IPS-NIHi7 (cell line): ENCODE data around the gene CPSF7.
"Not testable (repeated sequence)": the region's sequence is repeated elsewhere in the genome, so short reads cannot be mapped to it uniquely, and the experiment has no call there.

Source experiments
- DNase-seq: peaks from one replicate; pipeline ENCODE4 v3.0.0; 2012; ENCODE audit warnings: mixed read lengths; ENCODE audit errors: extremely low spot score

CPSF7 gene

DNA sequence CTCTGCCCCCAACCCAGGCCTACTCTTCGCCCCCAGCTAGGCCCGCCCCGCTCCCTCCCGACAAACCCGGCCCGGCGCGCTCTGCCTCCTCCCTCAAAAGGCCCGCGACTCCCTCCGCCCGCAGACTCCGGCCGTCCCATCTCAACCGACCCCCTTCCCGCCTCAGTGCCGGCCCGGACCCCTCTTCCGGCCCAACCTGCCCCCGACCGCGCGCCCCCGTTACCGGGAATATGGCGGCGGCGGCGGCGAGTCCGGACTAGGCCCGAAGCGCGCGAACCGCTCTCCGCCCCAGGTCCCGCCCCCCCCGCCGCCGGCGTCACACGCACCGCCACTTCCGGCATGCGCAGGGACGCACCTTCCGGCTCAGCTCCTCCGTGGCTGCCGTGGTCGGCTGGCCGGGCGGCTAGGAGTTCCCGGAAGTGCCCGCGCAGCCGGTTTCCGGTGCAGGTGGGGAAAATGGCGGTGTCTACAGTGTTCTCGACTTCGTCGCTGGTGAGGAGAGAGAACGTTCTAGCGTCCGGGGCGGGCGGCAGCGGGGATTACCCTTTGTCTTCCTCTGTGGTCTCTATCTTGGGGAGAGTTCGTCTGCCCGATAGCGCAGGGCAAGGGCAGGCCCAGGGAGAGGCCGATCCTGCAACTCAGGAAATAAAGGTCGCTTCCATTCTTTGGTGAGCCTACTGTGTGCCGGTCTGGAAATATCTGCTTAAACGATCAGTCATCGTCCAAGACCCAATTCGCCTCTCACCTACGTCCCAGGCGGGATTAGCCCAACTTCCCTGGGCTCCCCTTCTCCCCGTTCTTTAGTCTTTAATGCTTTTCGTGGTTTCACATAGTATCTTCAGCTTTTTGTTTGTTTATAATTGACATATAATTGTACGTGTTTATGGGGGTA lies at the start of gene CPSF7, which contains the start of gene SDHAF2:
TSS of gene CPSF7 (minus strand) at position 285 of the 892 bp plus-strand sequence. CDS start 740 bp downstream, outside the sequence.
TSS of gene SDHAF2 (plus strand) at position 434 of the 892 bp plus-strand sequence. CDS start at position 457, 23 bp downstream.
- DNase-seq, result peak; percentile 97

GRCh38 chr11:61477727-61478148 lies 48.0 kb upstream of the CPSF7 start:
- peak; percentile 84 for DNase-seq

DNA sequence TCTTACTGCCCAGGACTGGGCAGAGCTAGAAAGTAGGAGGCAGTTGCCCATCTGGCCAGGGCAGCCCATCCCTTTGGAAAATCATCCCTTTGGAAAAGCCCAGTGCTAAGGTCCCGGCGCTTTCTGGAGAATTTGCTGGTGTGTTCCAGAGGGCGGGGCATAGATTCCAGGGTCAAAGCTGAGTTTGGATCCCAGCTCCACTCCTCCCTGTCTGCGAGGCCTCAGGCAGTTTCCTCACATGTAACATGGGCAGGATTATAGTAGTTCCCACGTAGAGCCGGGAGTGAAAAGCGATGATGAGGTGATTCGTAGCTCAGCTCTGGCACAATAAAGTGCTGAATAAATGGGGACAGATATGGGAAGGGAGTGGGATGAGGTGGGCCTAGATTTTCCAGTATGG lies 47.4 kb upstream of the CPSF7 start:
- peak; percentile 8 for DNase-seq

GRCh38 chr11:61476371-61476770 lies 46.6 kb upstream of the CPSF7 start:
- DNase-seq, result no peak

GRCh38 chr11:61475433-61475832 lies 45.7 kb upstream of the CPSF7 start:
- DNase-seq, result no peak

- DNase-seq, result no peak
These were observed 44.4 kb upstream of the CPSF7 start for GRCh38 chr11:61474013-61474643.

GRCh38 chr11:61473370-61474012 lies 43.7 kb upstream of the CPSF7 start:
- no peak for DNase-seq

DNA sequence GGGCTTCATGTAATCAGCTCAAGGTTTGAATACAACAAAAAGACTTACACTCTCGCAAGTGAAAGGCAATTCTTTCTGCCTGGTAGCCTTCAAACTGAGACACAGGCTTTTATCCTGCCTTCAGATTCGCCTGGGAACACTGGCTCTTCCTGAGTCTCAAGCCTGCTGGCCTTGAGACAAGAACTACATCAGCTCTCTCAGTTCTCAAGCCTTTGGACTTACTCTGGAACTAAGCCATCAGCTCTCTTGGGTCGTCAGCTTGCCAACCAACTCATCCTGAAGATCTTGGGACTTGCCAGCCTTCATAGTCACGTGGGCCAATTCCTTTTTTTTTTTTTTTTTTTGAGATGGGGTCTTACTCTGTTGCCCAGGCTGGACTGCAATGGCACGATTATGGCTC lies 43.1 kb upstream of the CPSF7 start:
- no peak for DNase-seq

GRCh38 chr11:61472282-61472681 lies 42.5 kb upstream of the CPSF7 start:
- no peak for DNase-seq

- DNase-seq, result no peak
These were observed 38.2 kb upstream of the CPSF7 start for GRCh38 chr11:61468002-61468401.

DNA sequence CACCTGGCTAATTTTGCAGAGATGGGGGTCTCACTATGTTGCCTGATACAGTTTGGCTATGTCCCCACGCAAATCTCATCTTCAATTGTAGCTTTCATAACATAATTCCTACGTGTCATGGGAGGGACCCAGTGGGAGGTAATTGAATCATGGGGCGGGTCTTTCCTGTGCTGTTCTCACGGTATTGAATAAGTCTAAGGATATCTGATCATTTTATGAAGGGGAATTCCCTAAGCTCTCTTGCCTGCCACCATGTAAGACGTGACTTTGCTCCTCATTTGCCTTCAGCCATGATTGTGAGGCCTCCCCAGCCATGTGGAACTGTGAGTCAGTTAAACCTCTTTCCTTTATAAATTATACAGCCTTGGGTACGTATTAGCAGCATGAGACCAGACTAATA lies 37.8 kb upstream of the CPSF7 start:
- not testable (repeated sequence) for DNase-seq

GRCh38 chr11:61460986-61461385 lies 31.2 kb upstream of the CPSF7 start:
- peak; percentile 20 for DNase-seq

- peak; percentile 7 for DNase-seq
These were observed 30.7 kb upstream of the CPSF7 start for GRCh38 chr11:61460474-61460881.

GRCh38 chr11:61454520-61454919 lies 24.7 kb upstream of the CPSF7 start:
- no peak for DNase-seq

DNA sequence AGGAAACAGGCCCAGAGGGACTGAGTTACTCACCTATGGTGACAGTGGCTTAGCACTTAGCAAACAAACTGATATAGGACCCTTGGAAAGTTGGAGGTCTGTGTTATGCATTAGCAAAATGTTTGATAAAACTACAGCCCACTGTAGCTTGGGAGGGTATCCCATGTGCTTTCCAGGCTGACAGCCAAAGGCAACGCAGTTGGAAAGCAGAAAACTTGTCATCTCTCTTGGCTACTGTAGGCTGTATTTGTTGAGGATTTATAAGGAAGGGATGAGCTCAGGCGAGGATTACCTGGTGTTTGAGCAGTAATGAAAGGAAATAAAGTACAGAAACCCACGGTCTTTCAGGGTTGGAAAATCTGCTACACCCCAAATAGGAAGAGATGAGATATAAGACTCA lies 23.9 kb upstream of the CPSF7 start:
- no peak for DNase-seq

DNA sequence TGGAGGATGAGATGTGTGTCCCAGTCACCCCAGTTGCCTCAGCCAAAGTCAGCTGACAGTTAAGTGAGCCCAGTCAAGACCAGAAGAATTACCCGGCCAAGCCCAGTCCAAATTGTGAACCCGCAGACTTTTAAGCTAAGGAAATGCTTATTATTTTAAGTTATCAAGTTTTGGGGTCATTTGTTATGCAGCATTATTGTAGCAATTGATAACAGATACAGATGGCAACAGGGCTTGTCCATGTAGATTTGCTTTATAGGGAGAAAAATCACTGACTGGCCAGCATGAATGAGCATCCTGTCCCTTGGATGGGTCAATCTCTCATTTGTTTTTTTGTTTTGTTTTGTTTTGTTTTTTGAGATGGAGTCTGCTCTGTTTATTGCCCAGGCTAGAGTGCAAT lies 23.1 kb upstream of the CPSF7 start:
- DNase-seq, result no peak

DNA sequence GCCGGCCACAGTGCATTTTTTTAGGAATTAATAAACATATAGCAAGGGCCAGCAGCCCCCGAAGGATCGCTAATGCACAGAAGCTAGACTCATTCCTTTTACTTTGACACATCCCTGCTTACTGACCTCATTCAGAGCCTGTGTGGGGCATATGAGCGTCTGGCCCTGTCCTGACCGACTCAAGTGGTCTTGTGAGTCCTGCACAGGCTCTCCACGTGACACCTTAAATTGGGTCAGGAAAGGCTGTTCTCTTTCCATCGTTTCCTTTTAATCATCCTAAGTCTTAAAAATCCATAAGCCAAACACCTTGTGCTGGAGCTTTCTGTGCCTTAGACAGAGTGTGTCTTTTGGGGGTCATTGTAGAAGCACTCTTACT lies 18.8 kb upstream of the CPSF7 start:
- DNase-seq, result no peak

- no peak for DNase-seq
These were observed 18.1 kb upstream of the CPSF7 start for GRCh38 chr11:61447601-61448551.

DNA sequence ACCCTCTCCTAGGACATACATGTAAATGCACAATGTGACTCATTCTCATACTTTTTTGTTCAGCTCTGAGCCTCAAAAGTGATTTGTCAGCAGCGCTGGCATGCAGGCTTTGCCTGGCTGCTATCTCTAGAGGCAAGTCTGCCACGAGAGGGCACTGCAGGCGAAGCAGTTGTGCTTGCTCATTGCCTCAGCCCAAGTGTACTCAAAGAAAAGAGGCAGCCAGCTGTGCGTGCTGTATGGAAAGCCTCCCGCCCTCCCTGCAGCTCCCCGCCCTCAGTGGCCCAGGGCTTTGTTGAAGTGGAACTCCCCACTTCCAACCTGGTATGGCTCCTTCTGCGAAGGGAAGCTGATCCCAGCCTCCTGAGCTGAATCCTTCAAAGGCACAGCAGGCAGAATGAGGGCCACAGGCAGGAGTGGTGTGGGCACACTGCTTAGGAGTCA lies 16.5 kb upstream of the CPSF7 start:
- peak; percentile 93 for DNase-seq

DNA sequence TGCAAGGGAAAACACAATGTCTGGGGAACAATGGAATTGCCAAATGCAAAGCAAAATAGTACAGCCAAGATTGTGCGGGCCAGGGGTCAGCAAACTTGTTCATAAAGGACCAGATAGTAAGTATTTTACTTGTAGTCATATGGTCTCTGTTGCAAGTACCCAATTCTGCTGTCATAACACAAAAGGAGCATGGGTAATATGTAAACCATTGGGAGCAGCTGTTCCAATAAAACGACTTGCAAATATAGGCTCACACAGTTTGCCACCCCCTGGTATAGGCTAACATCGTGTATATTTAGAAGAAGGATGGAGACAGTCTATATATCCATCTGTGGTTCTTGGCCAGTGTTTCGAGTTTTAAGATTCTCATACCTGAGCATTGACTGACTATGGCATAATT lies 15.7 kb upstream of the CPSF7 start:
- DNase-seq, result no peak

DNA sequence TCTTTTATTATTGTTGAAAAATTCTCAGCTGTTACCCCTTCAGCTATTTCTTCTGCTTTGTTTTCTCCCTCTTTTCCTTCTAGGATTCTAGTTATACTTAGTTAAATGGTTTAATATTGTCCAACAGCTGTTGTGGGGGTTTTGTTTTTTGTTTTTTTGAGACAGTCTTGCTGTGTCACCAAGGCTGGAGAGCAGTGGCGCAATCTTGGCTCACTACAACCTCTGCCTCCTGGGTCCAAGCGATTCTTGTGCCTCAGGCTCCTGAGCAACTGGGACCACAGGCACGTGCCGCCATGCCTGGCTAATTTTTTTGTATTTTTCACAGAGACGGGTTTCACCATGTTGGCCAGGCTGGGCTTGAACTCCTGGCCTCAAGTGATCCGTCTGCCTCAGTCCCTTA lies 12.8 kb upstream of the CPSF7 start:
- no peak for DNase-seq
